ENCODE data around the gene MAG.

Gene MAG

GRCh38 chr19:35299523-35300338, 7.8 kb downstream of the MAG start:
- no peak for DNase-seq

GRCh38 chr19:35300339-35300649, 8.3 kb downstream of the MAG start:
- no peak for DNase-seq

GRCh38 chr19:35301961-35302360, 10.0 kb downstream of the MAG start:
- DNase-seq, result no peak

GRCh38 chr19:35302446-35302845, 10.5 kb downstream of the MAG start:
- no peak for DNase-seq

- no peak for DNase-seq
These were observed 11.5 kb downstream of the MAG start for GRCh38 chr19:35303357-35303915.

GRCh38 chr19:35304036-35304435, 12.1 kb downstream of the MAG start:
- no peak for DNase-seq

GRCh38 chr19:35305181-35305580, 13.2 kb downstream of the MAG start:
- DNase-seq, result no peak

GRCh38 chr19:35306473-35307246, 14.7 kb downstream of the MAG start:
- DNase-seq, result no peak

- DNase-seq, result no peak
These were observed 16.0 kb downstream of the MAG start for GRCh38 chr19:35307931-35308330.

- no peak for DNase-seq
These were observed 16.9 kb downstream of the MAG start for GRCh38 chr19:35308910-35309309.

GRCh38 chr19:35309481-35310279, 17.7 kb downstream of the MAG start:
- DNase-seq, result no peak

GRCh38 chr19:35310331-35310730, 18.4 kb downstream of the MAG start:
- no peak for DNase-seq

- no peak for DNase-seq
These were observed 19.0 kb downstream of the MAG start for GRCh38 chr19:35310811-35311465.

GRCh38 chr19:35311901-35312665, 20.1 kb downstream of the MAG start:
- DNase-seq, result no peak

GRCh38 chr19:35313587-35313986, 21.6 kb downstream of the MAG start:
- DNase-seq, result no peak

GRCh38 chr19:35314031-35314430, 22.1 kb downstream of the MAG start:
- DNase-seq, result no peak

- no peak for DNase-seq
These were observed 23.0 kb downstream of the MAG start for GRCh38 chr19:35314858-35315470.

GRCh38 chr19:35315883-35316282, 23.9 kb downstream of the MAG start:
- no peak for DNase-seq

GRCh38 chr19:35316560-35316959, 24.6 kb downstream of the MAG start:
- no peak for DNase-seq

- no peak for DNase-seq
These were observed 25.6 kb downstream of the MAG start for GRCh38 chr19:35317464-35318043.
